ENCODE results near the gene DTD1.

- TF ChIP-seq CTCF (IDR thresholded peaks at IDR 0.05; ENCODE audit: low read length) = no peak
- no peak for TF ChIP-seq EZH2 (IDR thresholded peaks at IDR 0.05; ENCODE audit: borderline replicate concordance, low read length)
Measured at GRCh38 chr20:18571009-18571408, 16.8 kb upstream of the DTD1 start.
